HG03457 (cell line): ENCODE data around the gene LSM7.

Source experiments
- ATAC-seq: cut with Tn5 transposase; IDR thresholded peaks from one replicate; pipeline ENCODE4 v1.9.1; 2021; ENCODE audit warnings: moderate number of reproducible peaks; ENCODE audit not compliant: unreplicated experiment

The LSM7 gene

DNA sequence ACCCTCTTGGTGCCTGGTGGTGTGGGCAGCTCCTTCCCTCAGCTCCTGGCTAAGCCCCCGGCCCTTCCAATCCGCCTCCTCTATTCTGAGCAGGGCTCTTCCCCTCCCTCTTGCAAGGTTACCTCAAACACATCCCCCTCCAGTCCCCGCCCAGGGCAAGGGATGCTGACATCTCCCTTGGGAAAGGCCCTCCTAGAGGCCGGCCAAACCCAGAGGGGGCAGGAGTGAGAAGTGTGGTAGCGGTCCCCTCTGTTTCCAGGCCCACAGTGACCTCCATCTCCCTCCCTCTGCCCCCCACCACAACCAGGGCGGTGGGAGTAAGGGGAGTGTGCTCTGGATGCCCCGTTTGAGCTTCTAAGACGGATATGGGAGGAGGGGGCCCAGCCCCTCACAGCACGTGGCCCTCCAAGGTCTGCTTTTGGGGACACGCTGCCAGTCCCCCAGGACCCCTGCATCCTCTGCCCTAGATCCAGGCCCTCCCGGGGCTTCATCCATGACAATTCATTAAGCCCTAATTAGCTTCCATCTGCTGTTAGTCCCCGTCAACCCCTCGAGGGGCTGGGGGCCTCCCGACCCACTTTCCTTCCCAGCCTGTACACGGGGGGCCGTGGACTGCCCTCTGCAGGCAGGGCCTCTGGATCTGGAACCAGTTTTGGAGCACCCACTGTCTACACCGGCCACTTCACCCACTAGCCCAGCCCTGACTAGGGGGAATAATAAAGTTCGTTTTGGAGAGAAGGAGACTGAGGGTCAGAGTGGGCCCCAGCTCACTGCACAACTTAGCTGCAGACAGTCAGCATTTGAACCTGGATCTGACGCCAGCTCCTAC is 22.7 kb downstream of the LSM7 start:
- ATAC-seq = no peak

DNA sequence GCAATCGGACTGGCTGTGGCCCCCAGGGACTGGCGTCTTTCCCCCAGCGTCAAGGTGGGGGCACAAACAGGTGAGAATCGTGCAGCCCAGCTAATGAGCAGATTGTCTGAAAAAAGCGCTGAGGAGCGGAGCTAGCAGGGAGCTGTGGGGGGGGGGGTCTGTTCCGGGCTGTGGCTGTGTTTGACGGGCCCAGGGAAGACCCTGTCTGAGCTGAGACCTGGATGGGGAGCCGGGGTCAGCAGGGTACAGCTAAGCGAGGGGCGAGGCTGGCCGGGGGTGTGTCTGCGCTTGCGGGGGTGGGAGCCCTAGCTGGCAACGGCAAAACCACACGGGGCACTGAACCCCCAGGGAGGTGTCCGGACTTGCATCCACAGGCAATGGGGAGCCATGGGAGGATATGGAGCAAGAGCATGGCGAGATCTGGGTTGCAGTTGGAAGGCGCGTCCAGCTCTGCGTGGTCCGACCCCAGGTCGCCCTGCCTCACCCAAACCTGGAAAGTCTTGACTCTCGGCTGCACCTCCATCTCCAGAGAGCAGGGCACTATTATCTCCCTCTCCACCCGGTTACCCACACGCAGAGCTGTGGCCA is 25.1 kb downstream of the LSM7 start:
- no peak for ATAC-seq

DNA sequence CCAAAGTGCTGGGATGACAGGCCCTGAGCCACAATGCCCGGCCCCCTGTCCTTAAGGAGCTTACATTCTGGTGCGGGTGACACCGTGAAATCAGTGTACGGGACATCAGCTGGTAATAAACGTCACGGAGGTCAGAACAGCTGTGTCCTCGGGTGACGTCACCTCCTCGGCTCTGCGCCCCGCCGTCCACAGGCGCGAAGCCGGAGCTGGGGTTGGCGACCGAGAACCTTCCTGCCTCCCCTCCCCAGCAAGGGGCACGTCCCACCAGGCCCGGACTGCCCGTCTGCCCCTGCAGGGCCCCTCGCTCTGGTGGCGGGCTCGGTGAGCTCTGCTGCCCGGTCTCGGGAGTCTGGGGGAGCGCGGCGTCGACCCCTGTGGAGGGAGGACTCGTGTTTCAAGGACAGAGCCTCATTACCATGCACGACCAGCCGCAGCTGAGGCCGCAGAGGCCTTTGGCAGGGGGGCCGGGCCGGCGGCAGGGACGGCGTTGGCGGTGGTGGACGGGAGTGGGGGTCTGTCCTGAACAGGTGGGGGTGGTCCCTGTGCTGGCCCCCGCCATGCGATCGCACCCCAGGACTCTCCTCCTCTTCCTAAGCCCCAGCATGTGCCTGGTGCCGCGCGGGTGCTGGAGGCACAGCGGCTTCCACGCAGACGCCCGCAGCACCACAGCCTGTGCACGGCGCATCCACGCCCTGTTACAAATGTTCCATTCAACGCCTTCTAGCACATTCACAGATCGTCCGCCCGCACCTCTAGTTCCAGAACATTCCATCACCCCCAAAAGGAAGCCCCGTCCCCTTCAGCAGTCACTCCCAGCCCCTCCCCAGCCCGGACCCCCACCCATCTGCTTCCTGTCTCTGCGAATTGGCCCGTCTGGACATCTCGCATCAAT is 25.8 kb downstream of the LSM7 start:
- no peak for ATAC-seq

DNA sequence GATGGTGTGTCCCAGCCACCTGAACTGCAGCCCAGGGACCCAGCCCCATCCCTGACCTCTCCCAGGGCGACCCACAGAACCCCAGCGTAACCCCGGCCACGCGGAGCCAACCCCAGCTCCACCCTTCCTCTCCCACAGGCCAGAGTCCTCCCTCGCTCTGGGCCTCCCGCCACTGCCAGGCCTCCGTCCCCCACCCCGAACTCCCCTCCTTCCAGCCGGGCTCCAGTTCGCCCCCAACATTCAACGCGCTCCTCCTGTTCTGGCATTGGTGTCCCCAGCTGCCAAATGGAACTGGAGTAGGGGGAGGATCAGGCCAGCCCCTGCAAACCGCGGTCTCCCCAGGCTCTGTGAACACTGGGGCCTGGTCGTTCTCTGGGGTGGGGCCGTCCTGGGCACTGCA is 27.9 kb downstream of the LSM7 start:
- ATAC-seq = no peak

DNA sequence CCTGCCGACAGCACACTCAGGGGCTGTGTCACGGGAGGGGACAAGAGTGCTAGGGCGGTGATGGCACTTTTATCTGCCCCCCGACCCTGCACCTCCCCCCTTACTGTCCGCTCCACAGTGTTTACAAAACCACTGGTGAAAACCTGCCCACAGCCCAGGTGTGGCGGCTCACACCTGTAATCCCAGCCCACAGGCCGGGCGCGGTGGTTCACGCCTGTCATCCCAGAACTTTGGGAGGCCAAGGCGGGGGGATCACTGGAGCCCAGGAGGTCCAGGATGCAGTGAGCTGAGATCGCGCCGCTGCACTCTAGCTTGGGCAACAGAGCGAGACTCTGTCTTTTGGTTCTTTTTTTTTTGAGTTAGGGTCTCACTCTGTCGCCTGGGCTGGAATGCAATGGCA is 32.2 kb downstream of the LSM7 start:
- ATAC-seq = no peak

DNA sequence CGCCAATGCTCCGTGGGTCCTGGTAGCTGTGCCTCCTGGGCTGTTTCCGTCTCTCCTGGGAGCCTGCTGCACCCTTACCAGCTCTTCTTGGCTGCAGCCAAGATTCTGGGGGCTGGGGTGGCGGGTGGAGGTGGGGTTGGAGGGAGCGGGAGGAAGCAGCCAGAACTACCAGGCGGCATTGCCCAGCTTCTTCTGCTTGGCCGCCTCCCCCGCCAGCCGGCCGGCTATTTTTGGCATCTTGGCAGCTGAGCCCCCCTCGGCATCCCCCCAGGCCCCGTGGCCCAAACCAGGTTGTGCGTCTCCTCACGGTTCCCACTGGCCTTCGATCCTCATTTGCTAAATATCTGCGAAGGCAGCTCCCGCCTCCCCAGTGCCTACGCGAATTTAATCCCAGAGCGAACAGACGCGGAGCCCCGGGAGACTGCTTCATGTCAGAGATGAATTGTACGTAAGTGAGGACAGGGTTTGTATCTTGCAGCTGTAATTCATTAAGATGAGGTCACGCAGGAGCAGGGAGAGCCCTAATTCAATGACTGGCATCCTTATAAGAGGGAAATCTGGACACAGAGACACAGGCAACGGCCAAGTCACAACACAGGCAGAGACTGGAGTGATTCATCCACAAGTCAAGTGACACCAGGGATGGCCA is 33.6 kb downstream of the LSM7 start:
- no peak for ATAC-seq

DNA sequence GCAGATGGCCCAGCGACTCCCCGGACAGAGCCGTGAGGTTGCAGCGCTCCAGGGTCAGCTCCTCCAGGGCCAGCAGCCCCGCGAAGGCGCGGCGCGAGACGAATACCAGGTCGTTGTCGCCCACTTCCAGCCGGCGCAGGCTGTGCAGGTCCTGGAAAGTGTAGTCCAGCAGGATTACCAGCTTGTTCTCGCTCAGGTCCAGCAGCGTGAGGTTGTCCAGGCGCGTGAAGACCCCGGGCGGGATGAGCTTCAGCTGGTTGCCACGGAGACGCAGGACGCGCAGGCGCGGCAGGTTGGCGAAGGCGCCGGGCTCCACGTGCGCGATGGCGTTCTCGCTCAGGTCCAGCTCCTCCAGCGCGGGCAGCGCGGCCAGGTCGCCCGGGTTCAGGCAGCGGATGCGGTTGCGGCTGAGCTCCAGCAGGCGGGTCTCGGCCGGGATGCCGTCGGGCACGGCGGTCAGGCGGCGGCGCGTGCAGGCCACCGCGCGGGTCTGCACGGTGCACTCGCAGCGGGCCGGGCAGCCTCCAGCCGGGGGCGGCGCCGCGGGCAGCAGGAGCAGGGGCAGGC is 37.1 kb downstream of the LSM7 start:
- ATAC-seq = no peak

DNA sequence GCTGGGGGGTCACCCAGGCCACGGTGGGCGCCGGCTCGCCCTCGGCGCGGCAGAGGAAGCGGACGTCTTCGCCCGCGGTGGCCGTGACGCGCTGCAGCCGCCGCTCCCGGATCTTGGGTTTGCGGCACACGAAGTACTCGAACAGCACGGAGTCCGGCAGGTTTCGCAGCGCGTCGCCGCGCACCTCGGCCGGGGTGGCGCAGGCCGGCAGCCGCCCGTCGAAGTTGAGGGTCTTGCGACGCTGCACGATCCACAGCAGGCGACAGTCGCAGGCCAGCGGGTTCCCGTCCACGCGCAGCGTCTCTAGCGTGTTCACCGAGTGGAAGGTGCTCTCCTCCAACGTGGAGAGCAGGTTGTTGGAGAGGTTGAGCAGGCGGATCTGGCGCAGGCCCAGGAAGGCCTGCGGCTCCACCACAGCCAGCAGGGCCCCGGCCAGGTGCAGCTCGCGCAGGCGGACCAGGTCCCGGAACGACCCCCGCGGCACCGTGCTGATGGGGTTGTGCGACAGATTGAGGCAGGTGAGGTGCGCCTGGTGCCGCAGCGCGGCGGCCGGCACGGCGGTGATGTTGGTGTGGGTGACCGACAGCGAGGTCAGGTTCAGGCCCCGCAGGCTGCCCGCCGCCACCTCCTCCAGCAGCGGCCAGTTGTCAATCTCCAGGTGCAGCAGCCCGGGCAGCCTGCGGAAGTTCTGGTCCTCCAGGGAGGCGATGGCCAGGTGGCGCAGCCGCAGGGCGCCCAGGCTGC is 37.8 kb downstream of the LSM7 start:
- no peak for ATAC-seq

DNA sequence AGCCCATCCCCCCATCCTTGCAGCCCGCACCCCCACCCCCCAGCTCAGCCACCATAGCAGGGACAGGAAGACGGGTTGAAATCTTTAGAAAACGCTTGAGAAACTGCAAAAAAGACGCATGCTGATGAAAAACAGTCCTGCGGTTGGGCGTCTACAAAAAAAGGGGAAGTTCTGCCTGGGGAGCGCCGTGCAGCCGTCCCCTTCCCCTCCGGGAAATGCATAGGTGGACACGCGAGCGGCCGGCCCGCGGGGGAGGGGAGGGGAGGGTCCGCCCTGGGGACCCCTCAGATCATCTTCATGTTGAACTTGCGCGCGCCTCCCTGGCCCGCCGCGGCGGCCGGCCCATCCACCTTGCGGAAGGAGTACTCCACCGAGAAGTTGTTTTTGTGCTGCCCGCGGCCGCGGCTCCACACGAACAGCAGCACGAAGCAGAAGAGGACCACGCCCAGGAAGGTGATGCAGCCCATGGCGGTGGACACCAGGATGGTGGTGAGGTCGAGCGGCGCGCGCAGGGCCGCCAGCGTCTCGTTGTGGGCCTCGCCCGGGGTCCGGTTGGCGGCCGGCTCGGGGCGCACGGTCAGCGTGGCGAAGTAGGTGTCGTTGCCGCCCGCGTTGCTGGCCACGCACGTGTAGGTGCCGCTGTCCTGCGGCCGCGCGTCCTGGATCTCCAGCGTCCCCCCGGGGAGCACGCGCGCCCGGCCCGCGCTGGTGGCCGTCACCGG is 38.5 kb downstream of the LSM7 start:
- no peak for ATAC-seq

DNA sequence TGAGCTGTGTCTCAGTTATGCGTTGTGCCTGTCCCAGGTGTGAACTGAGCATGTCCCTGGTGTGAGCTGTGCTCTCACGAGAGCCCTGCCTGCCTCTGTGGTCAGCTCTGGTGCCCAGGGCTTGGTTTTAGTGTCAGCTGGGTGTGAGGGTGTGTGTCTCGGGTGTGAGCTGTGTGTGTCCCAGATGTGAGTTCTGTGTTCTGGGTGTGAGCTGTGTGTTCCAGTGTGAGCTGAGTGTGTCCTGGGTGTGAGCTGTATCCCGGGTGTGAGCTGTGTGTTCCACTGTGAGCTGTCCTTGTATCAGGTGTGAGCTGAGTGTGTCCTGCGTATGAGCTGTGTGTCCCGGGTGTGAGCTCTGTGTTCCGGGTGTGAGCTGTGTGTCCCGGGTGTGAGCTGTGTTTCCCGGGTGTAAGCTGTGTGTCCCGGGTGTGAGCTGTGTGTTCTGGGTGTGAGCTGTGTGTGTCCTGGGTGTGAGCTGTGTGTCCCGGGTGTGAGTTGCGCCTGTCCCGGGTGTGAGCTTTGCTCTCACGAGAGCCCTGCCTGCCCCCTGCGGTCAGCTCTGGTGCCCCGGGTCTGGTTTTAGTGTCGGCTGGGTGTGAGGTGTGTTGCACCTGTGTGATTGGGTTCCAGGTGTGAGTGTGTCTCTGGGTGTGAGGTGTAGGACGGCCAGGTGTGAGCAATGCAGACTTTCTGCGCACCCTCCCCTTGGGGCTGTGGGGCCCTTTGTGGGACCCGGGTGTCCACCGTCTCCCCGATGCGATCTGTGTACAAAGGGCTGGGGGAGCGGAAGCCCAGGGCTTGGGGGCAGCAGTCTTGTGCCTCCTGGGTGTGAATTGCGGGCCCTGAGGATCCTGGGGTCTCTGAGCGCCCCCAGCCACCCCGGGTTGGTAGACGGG is 39.3 kb downstream of the LSM7 start:
- ATAC-seq = no peak

DNA sequence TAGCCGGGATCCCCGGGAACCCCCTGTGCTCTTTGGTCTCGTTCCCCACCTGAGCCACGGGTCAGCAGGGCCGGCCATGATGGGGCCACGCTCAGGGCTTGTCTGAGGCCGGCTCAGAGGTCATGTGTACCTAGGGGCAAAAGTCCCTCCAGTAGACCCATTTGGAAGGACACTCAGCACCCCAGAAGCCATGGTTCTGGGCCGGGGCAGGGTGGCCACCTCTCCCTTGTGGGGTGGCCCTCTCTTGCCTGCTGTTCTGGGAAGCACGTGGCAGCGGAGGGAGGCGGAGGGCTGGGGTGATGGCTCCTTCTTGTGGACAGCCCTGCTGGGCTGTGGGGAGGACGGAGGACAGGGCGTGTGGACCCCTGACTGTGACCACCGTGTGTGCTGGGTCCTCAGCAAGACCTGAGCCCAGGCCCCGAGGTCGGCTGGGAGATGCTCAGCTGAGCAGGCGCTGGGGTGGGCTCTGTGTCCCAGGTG is 40.0 kb downstream of the LSM7 start:
- no peak for ATAC-seq

DNA sequence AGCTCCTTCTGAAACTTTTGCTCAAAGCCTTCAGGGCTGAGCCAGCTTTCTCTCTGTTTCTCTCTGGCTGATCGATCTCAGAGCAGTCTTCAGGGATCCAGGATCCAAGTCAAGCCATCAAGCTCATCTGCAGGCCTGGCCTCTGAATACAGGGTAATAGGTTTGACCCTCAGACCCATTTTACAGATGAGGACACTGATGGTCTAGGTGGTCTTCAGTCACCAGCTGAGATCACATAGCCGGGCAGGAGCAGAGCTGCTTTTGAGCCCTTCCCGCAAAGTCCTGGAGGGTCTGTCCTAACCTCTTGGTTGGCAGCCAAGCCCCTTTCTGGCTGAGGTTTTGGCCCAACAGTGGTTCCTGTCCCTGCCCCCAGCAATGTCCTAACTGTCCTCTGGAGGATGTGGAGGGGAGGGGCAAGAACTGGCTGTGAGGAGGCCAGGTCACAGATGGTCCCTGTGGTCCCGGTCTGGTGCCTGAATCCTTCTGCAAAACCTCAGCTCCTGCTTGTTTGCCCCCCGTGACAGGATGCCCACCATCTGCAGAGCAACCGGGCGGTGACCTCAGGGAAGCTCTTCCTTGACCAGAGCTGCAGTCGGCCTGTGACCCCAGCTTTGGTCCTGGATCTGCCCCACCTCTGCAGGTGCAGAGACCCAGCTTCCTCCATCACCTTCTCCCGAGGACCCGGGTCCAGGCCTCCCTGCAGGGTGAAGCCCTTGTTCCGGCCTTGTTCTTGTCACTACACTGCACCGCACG is 40.6 kb downstream of the LSM7 start:
- no peak for ATAC-seq

DNA sequence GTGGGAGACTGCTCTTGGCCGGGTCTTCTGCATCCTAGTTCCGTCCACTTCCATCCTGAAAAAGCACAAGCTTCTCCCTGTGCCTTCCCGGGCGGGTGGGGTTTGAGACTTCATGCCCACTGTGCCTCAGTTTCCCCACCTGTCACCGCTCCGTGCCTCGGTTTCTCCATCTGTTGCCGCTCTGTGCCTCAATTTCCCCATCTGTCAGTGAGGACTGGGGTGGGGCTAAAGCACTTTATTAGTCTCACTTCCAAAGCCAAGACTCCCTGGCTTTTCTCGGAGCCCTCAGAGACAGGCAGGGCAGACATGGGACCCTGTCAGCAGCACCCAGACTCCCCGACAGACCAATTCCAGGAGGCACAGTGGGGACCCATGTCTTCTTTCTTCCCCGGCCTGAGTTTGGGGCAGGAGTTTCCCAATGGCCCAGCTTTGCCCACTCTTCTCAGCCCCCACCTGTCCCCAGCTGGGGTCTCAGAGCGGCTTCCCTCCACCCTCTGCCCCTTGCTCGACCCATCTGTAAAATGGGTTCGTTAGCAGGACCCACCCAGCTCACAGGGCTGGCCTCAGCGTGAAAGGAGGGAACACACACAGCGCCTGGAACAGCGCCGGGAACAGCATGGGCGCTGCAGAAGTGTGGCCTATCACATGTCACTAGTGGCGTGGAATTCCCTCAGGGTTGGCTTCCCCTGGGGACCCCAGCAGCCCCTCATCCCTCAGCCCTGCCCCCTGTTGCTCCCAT is 41.8 kb downstream of the LSM7 start:
- no peak for ATAC-seq

DNA sequence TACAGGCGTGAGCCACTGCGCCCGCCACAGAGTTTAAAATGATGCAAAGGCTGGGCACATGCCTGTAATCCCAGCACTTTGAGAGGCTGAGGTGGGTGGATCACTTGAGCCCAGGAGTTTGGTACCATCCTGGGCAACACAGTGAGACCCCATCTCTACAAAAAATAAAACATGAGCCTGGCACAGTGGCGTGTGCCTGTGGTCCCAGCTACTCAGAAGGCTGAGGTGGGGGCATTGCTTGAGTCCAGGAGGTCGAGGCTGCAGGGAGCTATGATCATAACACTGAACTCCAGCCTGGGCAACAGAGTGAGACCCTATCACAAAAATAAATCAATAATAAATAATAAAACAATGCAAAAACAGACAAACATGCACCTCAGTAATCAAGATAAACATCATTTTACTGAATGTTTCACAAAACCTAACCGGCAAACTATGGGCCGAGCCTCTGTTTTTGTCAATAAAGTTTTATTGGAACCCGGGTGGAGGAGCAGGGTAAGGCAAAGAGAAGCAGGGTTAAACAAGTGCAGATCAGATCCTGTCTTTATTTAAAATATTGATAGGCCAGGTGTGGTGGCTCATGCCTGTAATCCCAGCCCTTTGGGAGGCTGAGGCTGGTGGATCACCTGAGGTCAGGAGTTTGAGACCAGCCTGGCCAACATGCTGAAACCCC is 44.4 kb downstream of the LSM7 start:
- no peak for ATAC-seq

DNA sequence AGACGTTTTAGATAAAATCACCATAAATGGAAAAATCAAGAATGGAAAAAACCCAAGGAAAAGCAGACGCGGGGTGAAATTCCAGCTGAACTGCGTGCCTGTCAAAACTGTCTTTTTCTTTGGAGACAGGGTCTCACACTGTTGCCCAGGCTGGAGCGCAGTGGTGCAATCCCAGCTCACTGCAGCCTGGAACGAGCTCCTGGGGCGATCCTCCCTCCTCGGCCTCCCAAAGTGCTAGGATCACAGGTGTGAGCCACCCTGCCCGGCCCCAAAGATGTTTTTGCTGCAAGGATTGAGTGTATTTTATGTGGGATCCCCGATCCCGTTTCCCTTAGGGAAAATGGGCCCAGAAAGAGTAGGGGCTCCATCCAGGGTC is 45.5 kb downstream of the LSM7 start:
- no peak for ATAC-seq

DNA sequence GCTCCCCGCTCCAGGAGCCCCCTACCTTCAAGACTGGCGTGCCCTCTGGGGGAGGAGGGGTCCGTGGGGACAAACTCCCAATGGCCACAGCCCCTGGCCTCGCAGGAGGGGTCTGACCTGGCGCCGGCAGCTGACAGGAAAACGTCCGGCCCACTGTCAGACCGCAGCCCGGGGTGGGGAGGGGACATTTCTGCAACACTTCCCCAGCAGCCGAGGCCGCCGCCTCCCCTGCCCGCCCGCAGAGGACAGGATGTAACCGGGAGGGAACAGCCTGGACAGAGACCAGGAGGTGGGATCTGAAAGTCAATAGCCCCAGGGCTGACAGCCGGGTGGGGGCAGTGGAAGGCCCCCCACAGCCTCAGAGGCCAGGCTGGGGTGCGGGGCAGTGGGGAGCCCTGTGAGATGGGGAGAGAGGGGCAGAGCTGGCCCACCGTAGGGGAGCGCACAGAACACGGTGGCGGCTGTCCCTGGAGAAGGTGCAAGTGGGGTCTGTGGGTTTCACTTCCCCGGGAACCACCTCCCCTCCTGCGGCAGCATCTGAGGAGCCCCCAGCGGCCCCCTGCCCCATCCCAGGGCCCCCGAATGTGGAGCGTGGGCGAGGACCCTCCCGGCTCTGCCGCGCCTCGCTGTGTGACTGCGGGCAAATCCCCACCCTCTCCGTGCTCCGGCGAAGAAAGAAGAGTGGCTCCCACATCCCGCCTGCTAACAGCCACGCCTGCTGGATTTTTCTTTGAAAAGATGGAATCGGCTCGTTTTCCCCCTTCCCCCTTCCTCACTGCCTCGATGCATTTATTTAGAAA is 46.1 kb downstream of the LSM7 start, which contains the start of gene PEAK3:
PEAK3 (minus strand) TSS at position 114 of the 800 bp plus-strand sequence. CDS start 1,244 bp downstream, outside the sequence.
- ATAC-seq = no peak
